PC-9 (cell line): ENCODE data around the gene SHISA4. TPM values are rescaled to one million over a fixed set of nuclear protein-coding genes. Genes with fewer than 3 reads are reported as not detected.

Experiments used
- BruUV-seq: library from RNA; stranded (reverse); fragments of 400-500 nt; replicated peaks from 2 replicates; lab custom pipeline; 2021; lab: Mats Ljungman, UMichigan
- CTCF ChIA-PET: fragments of 300-600 bp; sonication (Branson Sonifier 250); formaldehyde crosslinking; loops from one replicate; lab custom pipeline; 2022; ENCODE audit warnings: antibody characterized with exemption; lab: Charles Lee
- POLR2A ChIA-PET: fragments of 300-600 bp; sonication (Branson Sonifier 250); formaldehyde crosslinking; loops from one replicate; lab custom pipeline; 2022; ENCODE audit warnings: antibody characterized with exemption; ENCODE audit not compliant: unreplicated experiment; lab: Charles Lee
- DNase-seq, 2 experiments: peaks; one replicate each; pipeline versions ENCODE4 v3.0.0 to v3.0.0-alpha.2; 2015 to 2022; ENCODE audit warnings: mixed read lengths in 1 of 2
- H2AFZ ChIP-seq: fragments of 200-600 bp; sonication (generic); 2 replicates; pipeline ENCODE4 v1.8.1; 2017; ENCODE audit warnings: antibody characterized with exemption
- H3F3A ChIP-seq: fragments of 200-600 bp; sonication (generic); 2 replicates; pipeline ENCODE4 v1.8.1; 2017; ENCODE audit warnings: antibody characterized with exemption, mild to moderate bottlenecking, low read depth; ENCODE audit not compliant: insufficient read depth
- H3K27ac ChIP-seq: fragments of 200-600 bp; sonication (generic); 2 replicates; pipeline ENCODE4 v1.6.1; 2016; ENCODE audit warnings: mixed run types
- H3K27me3 ChIP-seq: fragments of 200-600 bp; sonication (generic); 2 replicates; pipeline ENCODE4 v1.6.1; 2016; ENCODE audit warnings: low read depth, mixed run types; ENCODE audit not compliant: insufficient read depth
- H3K36me3 ChIP-seq: fragments of 200-600 bp; sonication (generic); 2 replicates; pipeline ENCODE4 v1.6.1; 2016; ENCODE audit warnings: low read depth, mixed run types
- H3K4me1 ChIP-seq: fragments of 200-600 bp; sonication (generic); replicated peaks from 2 replicates; pipeline ENCODE4 v1.6.1; 2016; ENCODE audit warnings: mixed run types; ENCODE audit not compliant: insufficient read depth
- H3K4me2 ChIP-seq: fragments of 200-600 bp; sonication (generic); 2 replicates; pipeline ENCODE4 v1.6.1; 2017; ENCODE audit warnings: mixed run types
- H3K4me3 ChIP-seq: fragments of 200-600 bp; sonication (generic); 2 replicates; pipeline ENCODE4 v1.6.1; 2016; ENCODE audit warnings: mixed run types
- H3K79me2 ChIP-seq: fragments of 200-600 bp; sonication (generic); 2 replicates; pipeline ENCODE4 v1.6.1; 2017; ENCODE audit warnings: low read depth, mixed run types
- H3K9me2 ChIP-seq: fragments of 200-600 bp; sonication (generic); 2 replicates; pipeline ENCODE4 v1.8.1; 2017; ENCODE audit warnings: mild to moderate bottlenecking; ENCODE audit not compliant: insufficient read depth
- H3K9me3 ChIP-seq: fragments of 200-600 bp; sonication (generic); 2 replicates; pipeline ENCODE4 v1.8.1; 2016; ENCODE audit warnings: low read depth; ENCODE audit not compliant: insufficient read depth
- H4K20me1 ChIP-seq: fragments of 200-600 bp; sonication (generic); 2 replicates; pipeline ENCODE4 v1.8.1; 2017; ENCODE audit not compliant: insufficient read depth
- EZH2 ChIP-seq: fragments of 200-600 bp; sonication (generic); IDR thresholded peaks from 2 replicates; pipeline ENCODE4 v1.8.0; 2017; ENCODE audit warnings: antibody characterized with exemption, low read depth
- intact Hi-C: fragments of 100-400 bp; cut with micrococcal nuclease; formaldehyde crosslinking; loops from one replicate; pipeline ENCODE4 v1.10.0; 2022; ENCODE audit not compliant: unreplicated experiment
- total RNA-seq: library from RNA; stranded (reverse); gene quantifications from 2 replicates; pipeline ENCODE4 v1.2.3, GENCODE V29; 2021
- TF ChIP-seq, protein P1 (sequence below): fragments of 200-600 bp; sonication (generic); conservative IDR thresholded peaks from 2 replicates; pipeline ENCODE4 v1.6.1; 2017; ENCODE audit warnings: mixed run types, antibody characterized with exemption, mild to moderate bottlenecking, moderate library complexity

SHISA4 gene
- total RNA-seq, 1 experiment from 2014 or later = 22.4 TPM

DNA sequence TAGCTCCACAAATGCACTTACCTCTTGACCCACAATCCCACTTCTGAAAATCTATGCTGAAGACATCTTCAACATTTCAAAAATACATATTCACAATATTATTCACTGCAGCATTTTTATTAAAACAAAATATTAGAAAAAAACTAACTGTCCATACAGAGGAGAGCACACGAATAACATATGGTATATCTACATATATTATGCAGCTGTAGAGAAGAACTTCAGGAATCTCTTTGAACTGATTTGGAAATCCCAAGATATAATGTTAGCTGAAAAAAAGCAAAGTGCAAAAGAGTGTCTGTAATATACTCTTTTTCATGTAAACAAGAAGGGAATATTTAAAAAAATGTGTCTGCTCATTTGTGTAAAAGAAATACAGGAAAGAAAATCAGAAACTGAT, 48.2 kb upstream of the SHISA4 start:
- peaks cover 10% of the 10 kb centered on the region; the same call in 1 of the 2 replicates for H3F3A ChIP-seq
- H3K27me3 ChIP-seq = no peaks in the 10 kb centered on the region
- no peaks in the 10 kb centered on the region for H3K9me3 ChIP-seq
- no peak overlapping the region for H3K27ac ChIP-seq
- ChIA-PET CTCF (interaction anchor here (0.6 kb wide), 1 partner anchor 1154 kb away, joined by 3 read pairs; no protein-coding TSS in a partner anchor), POLR2A (interaction anchor here (0.5 kb wide), 1 partner anchor 149 kb away, joined by 3 read pairs; no protein-coding TSS in a partner anchor)
- no peak overlapping the region for H3K4me3 ChIP-seq
- DNase-seq = no peak
- peaks cover 33% of the 10 kb centered on the region for H4K20me1 ChIP-seq
- H3K36me3 ChIP-seq = peaks cover 13% of the 10 kb centered on the region; the same call in 1 of the 2 replicates
- no peaks in the 10 kb centered on the region for H3K9me2 ChIP-seq
- no peaks in the 10 kb centered on the region for H3K4me1 ChIP-seq
- intact Hi-C loops = no loop called here
- H3K79me2 ChIP-seq = peaks cover 99% of the 10 kb centered on the region
- no peak overlapping the region for H2AFZ ChIP-seq
- no TSS peak for BruUV-seq
- no peak overlapping the region for H3K4me2 ChIP-seq
- TF ChIP-seq, protein P1, sequence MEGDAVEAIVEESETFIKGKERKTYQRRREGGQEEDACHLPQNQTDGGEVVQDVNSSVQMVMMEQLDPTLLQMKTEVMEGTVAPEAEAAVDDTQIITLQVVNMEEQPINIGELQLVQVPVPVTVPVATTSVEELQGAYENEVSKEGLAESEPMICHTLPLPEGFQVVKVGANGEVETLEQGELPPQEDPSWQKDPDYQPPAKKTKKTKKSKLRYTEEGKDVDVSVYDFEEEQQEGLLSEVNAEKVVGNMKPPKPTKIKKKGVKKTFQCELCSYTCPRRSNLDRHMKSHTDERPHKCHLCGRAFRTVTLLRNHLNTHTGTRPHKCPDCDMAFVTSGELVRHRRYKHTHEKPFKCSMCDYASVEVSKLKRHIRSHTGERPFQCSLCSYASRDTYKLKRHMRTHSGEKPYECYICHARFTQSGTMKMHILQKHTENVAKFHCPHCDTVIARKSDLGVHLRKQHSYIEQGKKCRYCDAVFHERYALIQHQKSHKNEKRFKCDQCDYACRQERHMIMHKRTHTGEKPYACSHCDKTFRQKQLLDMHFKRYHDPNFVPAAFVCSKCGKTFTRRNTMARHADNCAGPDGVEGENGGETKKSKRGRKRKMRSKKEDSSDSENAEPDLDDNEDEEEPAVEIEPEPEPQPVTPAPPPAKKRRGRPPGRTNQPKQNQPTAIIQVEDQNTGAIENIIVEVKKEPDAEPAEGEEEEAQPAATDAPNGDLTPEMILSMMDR = no peak
- no peak for TF ChIP-seq EZH2

DNA sequence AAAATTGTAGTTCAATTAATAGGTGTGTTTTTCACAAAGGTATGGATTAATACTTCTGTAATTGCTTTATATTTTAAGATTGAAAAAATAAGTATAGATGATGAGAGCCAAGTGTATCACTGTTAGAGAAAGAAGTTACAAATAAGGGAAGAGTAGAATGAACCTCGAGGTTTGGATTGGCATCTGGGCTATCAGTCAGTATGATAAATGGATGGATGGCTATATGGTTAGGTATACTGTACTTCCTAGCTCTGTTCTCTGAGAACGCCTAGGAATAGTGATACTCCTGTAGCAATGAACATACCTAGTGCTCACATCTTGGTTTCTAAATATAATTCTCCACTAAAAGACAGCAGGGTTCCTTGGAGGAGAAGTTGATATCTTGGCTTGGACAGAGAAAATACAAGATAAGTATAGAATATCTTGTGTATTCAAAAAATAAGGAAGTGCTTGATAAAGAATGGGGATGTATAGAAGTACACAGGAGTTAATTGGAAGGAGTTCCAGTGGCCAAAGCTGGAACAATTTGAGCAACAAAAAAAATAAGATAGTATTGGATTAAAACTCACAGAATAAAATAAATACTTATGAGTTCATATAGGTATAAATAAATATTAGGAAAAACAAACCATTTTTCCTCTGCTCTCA, 47.3 kb upstream of the SHISA4 start:
- intact Hi-C loops = no loop called here
- TF ChIP-seq EZH2 = no peak
- TF ChIP-seq, protein P1 = no peak
- POLR2A ChIA-PET = no interaction called here
- H4K20me1 ChIP-seq = peaks cover 29% of the 10 kb centered on the region
- H3K4me3 ChIP-seq = no peak overlapping the region
- H3K36me3 ChIP-seq = peaks cover 9% of the 10 kb centered on the region; the same call in 1 of the 2 replicates
- no peak overlapping the region for H3K4me2 ChIP-seq
- no peaks in the 10 kb centered on the region for H3K9me3 ChIP-seq
- no peaks in the 10 kb centered on the region for H3K4me1 ChIP-seq
- no peak for DNase-seq
- no TSS peak for BruUV-seq
- peaks cover 8% of the 10 kb centered on the region; the same call in 1 of the 2 replicates for H3F3A ChIP-seq
- no peaks in the 10 kb centered on the region for H3K27me3 ChIP-seq
- H3K9me2 ChIP-seq = no peaks in the 10 kb centered on the region
- peaks cover 99% of the 10 kb centered on the region for H3K79me2 ChIP-seq
- CTCF ChIA-PET = no interaction called here
- H3K27ac ChIP-seq = no peak overlapping the region
- H2AFZ ChIP-seq = no peak overlapping the region

DNA sequence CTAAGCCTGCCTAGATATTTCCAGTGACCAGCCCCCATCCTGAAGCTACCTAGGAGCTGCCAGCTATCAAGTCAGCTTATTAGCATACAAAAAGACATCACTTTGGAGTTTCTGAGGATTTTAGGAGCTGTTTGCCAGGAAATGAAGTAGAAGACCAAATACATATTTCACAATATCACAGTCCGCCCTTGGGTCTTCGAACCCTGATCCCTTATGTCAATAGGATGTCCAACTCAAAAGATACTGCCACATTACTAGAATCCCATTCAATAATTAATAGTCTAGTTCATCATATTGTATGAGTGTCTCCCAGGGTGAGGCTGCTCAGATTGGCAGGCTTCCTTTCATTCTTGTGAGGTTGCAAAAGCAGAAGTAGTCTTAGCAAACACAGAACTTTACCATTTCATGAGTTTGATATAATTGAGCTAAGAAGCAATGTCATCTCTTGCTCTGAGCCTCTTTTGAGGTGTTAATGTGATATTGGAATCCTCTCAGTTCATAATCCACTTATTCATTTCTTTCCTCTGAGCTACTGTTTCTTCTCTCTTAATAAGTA, 46.1 kb upstream of the SHISA4 start:
- no peaks in the 10 kb centered on the region for H3K27me3 ChIP-seq
- intact Hi-C loops = no loop called here

More for the DNA sequence above, 46.1 kb upstream of the SHISA4 start:
- H3K4me2 ChIP-seq = no peak overlapping the region
- peaks cover 14% of the 10 kb centered on the region for H3F3A ChIP-seq
- H3K9me2 ChIP-seq = no peaks in the 10 kb centered on the region
- ChIA-PET CTCF (no interaction called here), POLR2A (interaction anchor here (0.6 kb wide), 2 partner anchors 19 to 969 kb away, joined by 3 to 4 read pairs; no protein-coding TSS in a partner anchor)
- peaks cover 23% of the 10 kb centered on the region for H4K20me1 ChIP-seq
- H3K36me3 ChIP-seq = 0 out of 2 replicates have a peak, but pooled peaks cover 12% of the 10 kb centered on the region
- no TSS peak for BruUV-seq
- no peak for DNase-seq
- no peak overlapping the region for H3K27ac ChIP-seq
- H3K79me2 ChIP-seq = peaks cover 99% of the 10 kb centered on the region
- TF ChIP-seq EZH2 = no peak
- TF ChIP-seq, protein P1 = no peak
- no peak overlapping the region for H3K4me3 ChIP-seq
- 0 out of 2 replicates have a peak, but pooled peaks cover 3% of the 10 kb centered on the region for H3K4me1 ChIP-seq
- H3K9me3 ChIP-seq = no peaks in the 10 kb centered on the region
- H2AFZ ChIP-seq = no peak overlapping the region
